Hematopoietic multipotent progenitor cell treated with erythropoietin and hydrocortisone succinate and interleukin-3 and kit ligand, for 17 days (in vitro differentiated cells): ENCODE measurements around the gene TMEM150B.

Source experiments
- DNase-seq: peaks from one replicate; pipeline ENCODE4 v3.0.0-alpha.2; 2015; ENCODE audit warnings: low spot score

Gene TMEM150B

DNA sequence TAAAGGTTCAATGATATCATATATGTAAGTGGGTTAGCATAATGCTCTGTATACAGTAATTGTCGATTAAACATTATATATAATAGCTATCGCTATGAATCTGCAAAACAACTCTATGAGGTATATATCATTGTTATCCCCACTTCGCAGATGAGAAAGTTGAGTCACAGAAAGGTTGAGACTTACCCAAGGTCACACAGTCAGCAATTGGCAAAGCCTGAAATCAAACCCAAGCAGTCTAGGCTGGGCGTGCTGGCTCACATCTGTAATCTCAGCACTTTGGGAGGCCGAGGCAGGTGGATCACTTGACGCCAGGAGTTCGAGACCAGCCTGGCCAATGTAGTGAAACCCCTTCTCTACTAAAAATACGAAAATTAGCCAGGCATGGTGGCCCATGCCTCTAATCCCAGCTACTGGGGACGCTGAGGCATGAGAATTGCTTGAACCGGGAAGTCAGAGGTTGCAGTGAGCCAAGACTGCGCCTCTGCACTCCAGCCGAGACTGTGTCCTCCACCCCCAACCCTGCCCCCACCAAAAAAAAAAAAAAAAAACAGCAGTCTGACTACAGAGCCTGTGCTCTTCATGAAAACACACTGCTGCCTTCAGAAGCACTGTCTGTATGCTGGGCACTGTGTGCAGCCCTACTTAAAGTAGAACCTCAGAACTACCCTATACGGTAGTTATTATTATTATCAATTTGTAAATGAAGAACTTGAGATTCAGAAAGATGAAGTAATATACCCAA is 46.6 kb downstream of the TMEM150B start:
- no peak for DNase-seq

DNA sequence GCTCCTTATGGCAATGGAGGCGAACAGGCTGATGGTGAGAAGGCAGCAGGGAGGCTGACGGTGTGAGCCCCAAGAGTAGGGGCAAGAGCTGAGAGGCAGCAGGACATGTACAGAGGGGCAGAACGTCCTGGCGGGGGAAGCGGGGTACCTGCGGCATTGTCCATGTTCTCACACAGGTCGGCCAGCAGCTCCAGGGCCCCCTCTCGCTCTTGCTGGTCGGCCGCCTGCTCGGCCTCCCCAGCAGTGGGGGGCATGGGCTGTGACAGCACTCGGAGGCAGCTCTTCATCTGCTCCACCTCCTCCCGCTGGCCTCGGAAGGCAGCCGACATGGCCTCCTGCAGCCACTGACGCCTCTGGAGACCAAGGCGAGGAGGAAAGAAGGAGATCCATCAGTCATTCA is 47.6 kb downstream of the TMEM150B start:
- DNase-seq, result no peak

DNA sequence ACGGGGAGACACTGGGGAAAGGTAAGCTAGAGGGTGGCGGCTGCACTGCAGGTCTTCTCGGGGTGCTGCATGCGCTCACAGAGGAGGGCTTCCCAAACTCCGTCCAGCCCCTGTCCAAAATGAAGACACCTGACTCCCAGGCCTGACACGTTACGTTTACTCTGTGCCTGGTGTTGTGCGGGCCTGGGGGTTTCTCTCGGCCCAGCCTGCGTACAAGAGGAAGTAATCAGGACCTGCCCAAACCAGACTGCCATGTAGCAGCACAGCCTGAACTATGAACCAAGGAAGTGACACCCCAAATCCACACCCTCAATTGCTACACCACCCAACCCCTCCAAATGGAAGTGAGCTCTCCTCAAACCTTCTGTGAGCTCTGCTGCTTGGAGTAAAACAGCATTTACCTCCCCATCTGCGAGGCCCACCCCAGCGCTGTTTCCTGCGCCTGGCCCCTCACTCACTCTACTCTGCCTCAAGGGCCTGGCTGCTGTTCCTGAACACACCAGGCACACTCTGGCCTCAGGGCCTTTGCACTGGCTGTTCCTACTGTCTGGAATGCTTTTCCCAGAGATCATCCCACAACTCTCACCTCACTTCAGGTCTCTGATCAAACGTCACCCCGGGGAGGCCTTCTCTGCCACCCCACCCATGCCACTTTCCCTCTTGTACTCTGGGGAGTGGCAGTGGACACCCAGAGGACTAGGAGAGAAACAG is 48.3 kb downstream of the TMEM150B start:
- no peak for DNase-seq

DNA sequence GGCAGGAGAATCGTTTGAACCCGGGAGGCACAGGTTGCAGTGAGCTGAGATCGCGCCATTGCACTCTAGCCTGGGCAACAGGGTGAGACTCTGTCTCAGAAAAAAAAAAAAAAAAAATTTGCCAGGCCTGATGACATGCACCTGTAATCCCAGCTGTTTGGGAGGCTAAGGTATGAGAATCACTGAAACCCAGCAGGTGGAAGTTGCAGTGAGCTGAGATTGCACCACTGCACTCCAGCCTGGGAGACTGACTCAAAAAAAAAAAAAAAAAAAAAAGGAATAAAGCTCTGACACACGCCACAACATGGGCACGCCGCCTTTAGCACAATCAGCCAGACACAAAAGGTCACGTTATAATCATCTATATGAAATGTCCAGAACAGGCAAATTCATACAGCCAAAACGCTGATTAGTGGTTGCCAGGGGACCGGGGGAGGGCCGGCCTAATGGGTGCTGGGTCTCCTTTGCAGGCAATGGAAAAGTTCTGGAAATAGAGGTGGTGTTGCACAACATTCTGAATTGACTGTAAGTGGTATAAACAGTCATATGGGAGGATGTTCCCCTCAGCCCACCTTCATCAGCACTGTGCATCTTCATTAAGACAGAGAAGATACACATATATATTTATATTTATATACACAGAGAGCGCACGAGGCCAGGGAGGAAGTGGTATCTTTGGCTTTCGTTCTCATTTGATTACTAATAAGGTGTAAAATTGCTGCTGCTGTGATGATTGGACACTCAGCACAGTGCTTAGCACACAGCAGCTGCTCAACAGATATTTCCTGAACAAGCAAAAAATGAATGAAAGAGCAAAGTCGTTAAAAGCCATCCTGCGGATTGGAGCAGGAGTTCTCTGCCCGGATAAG is 49.1 kb downstream of the TMEM150B start:
- no peak for DNase-seq

DNA sequence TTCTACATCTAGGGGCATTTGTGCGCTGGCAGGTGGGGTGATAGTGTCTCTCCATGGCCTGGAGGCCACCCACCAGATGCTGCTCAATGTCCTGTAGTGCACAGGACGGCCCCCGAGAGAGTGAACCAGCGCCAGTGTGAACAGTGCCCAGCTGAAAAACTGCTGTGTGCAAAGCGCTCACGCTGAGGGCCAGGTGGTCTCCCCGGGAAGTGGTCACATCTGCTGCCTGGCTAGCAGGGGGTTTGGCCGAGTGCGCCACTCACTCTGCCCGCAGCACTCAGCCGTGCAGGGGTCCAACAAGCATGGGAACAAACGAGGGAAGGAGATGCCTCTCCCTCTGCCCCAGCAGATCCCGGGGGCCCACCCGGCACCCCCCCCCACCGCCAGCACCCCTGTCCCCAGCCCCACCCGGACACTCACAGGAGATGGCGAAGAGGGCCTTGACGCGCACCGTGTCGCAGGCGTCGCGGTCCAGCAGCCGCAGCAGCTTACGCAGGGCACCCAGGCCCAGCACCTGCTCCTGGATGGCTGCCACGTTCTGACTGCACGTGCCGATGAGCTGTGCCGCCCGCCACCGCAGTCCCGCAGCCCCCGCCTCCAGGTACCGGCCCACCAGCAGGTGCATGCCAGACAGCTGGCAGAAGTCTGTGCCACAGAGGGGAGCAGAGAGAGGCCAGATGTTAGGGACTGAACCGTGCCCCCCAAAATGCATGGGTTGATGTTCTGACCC is 51.0 kb downstream of the TMEM150B start:
- DNase-seq, result no peak

DNA sequence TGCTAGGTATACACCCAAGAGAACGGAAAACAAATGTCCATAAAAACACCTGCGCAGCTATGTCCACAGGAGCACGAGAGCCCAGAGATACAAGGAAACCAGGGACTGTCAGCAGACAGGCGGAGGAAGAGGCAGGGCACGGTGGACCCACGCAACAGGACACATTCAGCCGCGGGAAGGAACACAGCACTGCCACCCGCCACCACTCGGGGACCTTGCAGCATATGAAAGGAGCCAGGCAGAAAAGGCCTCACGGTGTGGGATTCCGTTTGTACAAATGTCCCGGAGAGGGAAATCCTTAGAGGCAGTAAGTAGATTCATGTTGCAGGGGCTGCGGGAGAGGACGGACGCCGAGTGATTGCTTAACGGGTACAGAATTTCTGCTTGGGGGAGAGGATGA is 53.0 kb downstream of the TMEM150B start:
- no peak for DNase-seq

DNA sequence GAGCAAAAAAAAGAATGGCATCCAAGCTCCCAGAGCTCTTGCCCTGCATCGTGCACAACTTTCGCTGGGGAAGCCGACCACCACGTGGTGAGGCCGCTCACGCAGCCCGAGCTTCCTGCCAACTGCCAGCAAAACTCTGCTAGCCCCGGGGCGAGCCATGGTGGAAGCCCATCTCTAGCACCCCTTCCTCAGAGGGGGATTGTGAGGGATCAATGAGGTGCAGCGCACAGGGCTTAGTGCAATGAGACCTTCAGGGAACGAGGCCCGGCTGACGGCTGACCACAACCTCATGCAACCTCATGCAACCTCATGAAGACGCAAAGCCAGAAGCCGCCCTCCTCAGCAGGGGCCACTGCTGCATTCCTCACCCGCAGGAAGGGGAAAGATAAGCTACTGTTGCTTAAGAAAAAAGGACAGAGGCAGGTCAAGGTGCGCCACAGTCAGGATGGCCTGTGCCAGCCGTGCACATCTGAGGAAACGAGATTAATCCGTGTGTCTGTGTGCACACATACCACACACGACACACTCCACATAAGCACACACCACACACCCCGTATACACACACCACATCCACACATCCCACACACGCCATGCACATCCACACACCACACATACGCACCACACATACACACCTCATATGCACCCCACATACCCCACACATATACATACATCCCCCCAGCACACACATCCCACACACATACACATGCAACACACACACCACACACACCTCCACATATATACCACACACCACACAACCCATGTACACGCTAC is 54.8 kb downstream of the TMEM150B start:
- no peak for DNase-seq

DNA sequence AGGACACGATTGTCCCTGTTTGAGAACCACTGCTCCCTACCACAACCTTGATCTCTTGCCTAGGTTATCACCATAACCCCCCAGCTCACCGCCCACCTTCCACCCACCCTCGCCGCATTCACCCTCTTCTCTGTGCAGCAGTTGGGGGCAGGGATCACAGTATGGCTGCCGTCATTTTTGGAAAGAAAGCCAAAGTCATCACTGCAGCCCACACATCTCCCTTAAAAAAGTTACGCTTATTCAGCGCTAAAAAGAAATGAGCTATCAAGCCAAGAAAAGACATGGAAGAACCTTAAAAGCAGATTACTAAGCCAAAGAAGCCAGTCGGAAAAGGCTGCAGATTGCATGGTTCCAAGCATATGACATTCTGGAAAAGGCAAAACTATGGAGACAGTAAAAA is 55.8 kb downstream of the TMEM150B start:
- DNase-seq, result no peak

DNA sequence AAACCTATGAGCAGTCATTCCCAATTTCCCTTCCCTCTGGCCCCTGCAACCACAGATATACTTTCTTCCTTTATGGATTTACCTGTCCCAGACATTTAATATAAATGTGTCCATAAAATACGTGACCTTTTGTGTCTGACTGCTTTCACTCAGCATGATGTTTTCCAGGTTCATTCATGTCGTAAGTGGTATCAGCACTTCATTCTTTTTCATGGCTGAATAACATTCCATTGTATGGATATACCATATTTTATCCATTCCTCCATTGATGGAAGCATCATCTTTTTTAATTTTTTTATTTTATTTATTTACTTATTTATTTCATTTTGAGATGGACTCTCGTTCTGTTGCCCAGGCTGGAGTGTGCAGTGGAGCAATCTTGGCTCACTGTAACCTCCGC is 58.3 kb downstream of the TMEM150B start:
- no peak for DNase-seq

DNA sequence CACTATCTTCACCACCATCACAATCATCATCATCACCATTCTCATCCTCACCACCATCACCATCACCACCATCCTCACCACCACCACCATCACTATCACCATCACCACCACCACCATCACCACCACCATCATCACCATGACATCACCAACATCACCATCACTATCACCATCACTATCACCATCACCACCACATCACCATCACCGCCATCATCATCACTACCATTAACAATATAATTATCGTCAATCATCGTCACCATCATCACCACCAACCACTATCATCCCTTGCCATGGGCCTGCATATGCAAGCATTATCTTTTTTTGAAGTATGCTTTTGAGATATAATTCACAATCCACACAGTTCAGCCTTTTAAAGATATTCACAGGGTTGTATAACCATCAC is 58.7 kb downstream of the TMEM150B start:
- DNase-seq, result no peak

DNA sequence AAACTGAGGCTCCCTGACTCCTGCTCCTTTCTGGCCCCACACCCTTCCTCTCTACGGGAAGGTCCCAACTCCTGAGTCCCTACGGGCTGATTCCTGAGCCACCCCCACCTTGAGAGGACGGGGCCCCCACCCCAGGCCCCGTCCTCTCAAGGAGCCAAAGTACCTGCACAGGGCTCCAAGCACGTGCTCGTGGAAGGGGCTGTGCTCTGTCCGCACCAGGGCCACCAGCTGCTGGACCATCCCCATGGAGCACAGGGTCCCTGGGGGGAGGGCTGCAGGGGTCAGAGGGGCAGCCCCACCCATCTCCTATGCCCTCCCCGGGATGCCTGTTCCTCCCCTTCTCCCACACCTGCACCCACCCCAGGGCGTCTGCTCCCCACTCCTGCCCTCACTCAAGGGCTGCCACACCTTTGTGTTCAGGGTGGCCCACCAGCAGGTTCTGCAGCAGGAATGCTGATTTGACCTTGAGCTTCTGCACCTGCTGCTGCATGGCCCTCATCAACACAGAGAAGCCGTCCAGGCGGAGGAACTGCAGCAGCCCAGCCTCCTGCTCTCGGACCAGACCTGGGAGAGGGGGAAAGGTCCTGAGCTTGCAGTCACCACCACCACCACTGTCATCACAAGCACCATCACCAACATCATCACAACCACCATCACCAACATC is 59.3 kb downstream of the TMEM150B start:
- no peak for DNase-seq

DNA sequence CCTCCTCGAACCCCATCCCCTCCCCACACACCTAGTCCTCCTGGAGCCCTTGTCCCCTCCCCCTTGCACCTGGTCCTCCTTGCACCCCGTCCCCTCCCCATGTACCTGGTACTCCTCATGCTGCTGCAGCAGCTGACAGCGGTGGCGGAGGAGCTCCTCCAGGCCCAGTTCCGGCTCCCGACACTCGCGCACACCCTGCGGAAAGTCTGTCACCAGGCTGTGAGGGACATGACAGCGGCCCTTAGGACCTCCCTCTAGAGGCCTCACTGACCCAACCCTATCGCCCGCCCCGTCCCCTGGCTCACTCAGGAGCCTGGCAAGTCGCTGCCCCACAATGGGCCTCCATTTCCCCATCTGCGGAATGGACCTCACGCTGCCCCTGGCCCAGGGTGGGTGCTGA is 60.0 kb downstream of the TMEM150B start:
- DNase-seq, result no peak

DNA sequence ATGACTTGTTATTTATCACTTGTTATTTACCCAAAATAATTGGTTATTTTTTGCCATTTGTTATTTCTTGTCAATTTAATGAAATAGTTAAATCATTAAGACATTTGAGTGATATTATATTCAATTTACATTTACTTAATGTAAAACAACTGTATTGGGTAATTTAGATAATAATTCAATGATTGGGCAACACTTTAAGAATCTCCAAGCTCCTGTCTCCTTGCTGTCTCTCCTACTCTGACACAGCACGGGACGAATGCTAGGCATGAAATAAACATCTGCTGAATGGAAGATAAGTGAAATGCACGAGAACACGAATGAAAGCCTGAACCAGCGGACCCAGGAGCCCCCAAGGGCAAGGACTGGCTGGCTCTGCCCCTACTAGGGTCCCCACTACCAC is 60.6 kb downstream of the TMEM150B start:
- DNase-seq, result no peak
